GM12865 (cell line): Measurements from ENCODE around the gene BRD4.

ENCODE experiments used
- DNase-seq: peaks from one replicate; pipeline ENCODE4 v3.0.0; 2010; ENCODE audit warnings: low read depth
- H3K4me3 ChIP-seq: 2 replicates; pipeline ENCODE4 v1.5.1; 2011; ENCODE audit warnings: mild to moderate bottlenecking, low read depth, low read length, control low read depth
- CTCF ChIP-seq: IDR thresholded peaks from 2 replicates; pipeline ENCODE4 v1.5.1; 2011; ENCODE audit warnings: low read length, control low read depth, low read depth, inconsistent platforms; ENCODE audit not compliant: insufficient read depth; ENCODE audit errors: missing control alignments

Gene BRD4

GRCh38 chr19:15265214-15265849 is 67.0 kb downstream of the BRD4 start:
- TF ChIP-seq CTCF, result no peak
- DNase-seq, result no peak
- H3K4me3 ChIP-seq, result no peak overlapping the region

- H3K4me3 ChIP-seq, result no peak overlapping the region
- DNase-seq, result no peak
- no peak for TF ChIP-seq CTCF
Measured at GRCh38 chr19:15264933-15265206, 67.5 kb downstream of the BRD4 start.

- DNase-seq, result peak; percentile 70
- no peak overlapping the region for H3K4me3 ChIP-seq
- peak; percentile 81 for TF ChIP-seq CTCF
Measured at GRCh38 chr19:15264061-15264932, 68.0 kb downstream of the BRD4 start.

GRCh38 chr19:15263361-15263985 is 68.9 kb downstream of the BRD4 start:
- TF ChIP-seq CTCF, result no peak
- H3K4me3 ChIP-seq, result no peak overlapping the region
- DNase-seq, result no peak

GRCh38 chr19:15262011-15262410 is 70.3 kb downstream of the BRD4 start:
- no peak for TF ChIP-seq CTCF
- no peak for DNase-seq

GRCh38 chr19:15260939-15261338 is 71.4 kb downstream of the BRD4 start:
- no peak overlapping the region for H3K4me3 ChIP-seq
- no peak for TF ChIP-seq CTCF
- DNase-seq, result no peak

More at GRCh38 chr19:15262011-15262410, 70.3 kb downstream of the BRD4 start:
- H3K4me3 ChIP-seq, result no peak overlapping the region

GRCh38 chr19:15259907-15260306 is 72.4 kb downstream of the BRD4 start:
- TF ChIP-seq CTCF, result no peak
- no peak overlapping the region for H3K4me3 ChIP-seq
- peak; percentile 41 for DNase-seq
